ENCODE results near the gene TBCD.

The TBCD gene

GRCh38 chr17:82870541-82870940, 118.7 kb downstream of the TBCD start:
- no peak for FAIRE-seq
- no peak for DNase-seq (ENCODE audit: insufficient read length, low spot score)
- TF ChIP-seq, protein P1, sequence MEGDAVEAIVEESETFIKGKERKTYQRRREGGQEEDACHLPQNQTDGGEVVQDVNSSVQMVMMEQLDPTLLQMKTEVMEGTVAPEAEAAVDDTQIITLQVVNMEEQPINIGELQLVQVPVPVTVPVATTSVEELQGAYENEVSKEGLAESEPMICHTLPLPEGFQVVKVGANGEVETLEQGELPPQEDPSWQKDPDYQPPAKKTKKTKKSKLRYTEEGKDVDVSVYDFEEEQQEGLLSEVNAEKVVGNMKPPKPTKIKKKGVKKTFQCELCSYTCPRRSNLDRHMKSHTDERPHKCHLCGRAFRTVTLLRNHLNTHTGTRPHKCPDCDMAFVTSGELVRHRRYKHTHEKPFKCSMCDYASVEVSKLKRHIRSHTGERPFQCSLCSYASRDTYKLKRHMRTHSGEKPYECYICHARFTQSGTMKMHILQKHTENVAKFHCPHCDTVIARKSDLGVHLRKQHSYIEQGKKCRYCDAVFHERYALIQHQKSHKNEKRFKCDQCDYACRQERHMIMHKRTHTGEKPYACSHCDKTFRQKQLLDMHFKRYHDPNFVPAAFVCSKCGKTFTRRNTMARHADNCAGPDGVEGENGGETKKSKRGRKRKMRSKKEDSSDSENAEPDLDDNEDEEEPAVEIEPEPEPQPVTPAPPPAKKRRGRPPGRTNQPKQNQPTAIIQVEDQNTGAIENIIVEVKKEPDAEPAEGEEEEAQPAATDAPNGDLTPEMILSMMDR (IDR thresholded peaks at IDR 0.05; ENCODE audit: insufficient read depth, missing control alignments): no peak

DNA sequence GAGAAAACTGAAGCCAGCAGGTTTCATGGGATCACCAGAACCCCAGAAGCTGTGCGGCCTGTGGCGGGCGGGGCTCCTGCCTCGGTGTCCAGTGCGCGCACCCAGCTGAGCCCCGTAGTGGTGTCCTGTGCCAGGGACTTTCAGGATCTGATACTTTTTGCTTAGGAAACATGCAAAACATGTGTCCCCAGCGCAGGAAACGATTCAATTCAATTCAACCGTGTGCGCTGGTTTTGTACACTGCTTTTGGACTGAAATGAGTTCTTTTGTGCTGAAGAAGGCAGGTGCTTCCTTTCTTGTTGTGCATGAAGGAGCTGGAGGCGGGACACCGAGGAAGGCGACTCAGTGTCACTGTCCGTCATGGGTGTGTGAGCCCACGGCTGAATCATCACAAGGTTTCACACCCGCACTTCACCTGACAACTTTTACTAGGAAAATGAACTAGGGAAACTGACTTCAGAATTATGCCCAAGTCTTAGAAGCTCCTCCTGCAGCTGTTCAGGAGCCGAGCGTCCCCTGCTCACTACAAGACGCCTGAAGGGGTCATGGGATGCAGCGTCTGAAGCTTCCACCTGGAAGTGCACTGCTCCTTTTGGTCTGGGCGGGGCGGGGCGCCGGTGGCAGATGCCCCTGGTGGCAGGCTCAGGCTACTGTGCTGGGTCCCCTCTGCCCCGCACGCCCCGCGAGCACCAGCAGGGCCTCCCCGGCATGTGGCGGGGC, 119.4 kb downstream of the TBCD start:
- no peak for DNase-seq (ENCODE audit: insufficient read length, low spot score)
- TF ChIP-seq, protein P1 (IDR thresholded peaks at IDR 0.05; ENCODE audit: insufficient read depth, missing control alignments): no peak
- FAIRE-seq: no peak

DNA sequence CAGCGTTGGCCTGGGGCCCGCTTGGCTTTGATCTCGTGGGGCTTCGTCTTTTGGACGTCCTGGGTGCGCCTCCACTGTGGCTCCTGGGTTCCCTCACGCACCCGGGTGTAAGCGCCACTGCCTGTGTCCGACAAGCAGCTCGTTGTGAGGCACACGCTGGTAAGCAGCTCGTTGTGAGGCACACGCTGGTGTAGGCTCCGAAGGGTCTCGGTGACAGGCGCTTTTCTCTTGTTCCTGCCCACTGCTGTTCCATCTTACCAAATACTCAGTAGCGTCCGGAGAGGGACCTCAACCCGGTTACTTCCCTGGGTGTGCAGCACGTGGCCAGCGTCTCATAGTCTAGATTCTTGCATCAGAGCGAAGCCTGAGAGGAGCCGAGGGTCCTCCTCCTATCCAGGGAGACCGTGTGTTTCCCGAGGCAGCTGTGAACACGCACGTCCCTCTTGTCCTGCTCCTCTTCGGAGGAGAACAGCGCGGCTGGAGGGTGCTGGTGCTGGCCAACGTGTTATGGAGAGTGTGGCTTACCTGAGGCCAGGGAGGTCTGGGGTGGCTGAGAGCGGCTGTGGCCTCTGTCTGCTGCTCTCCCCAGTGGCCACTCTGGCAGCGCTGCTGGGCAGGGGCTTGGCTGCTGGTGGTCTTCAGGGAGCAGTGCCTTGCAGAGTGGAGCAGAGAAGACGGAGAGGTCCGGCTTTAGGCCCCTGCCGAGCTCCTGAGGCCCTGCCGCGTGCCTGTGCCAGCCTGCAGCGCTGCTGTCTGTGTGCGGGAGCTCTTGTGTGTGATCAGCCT, 120.1 kb downstream of the TBCD start:
- no peak for FAIRE-seq
- TF ChIP-seq, protein P1 (IDR thresholded peaks at IDR 0.05; ENCODE audit: insufficient read depth, missing control alignments): no peak

DNA sequence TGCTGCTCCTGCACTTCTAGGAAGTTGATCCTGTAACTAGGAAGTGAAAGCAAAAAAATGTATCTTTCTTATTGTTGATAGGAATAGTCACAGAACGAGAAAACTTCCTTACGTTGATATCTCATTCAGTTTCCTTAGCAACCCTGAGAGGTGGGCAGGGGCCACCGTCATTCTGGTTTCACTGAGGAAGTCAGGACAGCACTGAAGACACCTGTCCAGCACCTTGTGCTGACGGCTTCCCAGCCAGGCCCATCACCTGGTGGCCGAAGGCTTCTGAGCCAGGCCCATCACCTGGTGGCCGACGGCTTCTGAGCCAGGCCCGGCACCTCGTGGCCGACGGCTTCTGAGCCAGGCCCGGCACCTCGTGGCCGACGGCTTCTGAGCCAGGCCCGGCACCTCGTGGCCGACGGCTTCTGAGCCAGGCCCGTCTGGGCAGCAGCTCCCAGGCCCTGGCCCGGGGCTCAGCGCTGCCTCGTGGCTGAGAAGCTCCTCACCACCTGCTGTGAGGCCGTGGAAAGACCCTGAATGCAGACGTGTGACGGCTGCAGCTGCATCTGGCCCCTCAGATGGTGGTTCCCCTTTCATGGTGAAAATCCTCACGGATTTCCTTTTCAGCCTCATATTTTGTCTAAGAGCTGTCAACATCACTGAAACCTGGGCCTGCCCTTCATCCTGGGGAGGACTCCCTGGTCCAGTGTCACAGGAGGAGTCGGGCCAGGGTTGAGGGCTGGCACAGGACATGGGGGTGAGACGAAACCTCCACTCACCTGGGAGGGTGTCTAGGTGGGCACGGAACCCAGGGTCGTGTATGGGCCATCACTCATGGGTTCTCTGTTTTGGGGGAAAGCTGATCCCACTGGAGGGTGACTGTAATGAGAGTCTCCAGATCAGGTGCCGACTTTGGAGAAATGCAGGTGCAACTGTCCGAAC, 121.0 kb downstream of the TBCD start:
- FAIRE-seq: no peak
- TF ChIP-seq, protein P1 (IDR thresholded peaks at IDR 0.05; ENCODE audit: insufficient read depth, missing control alignments): no peak
- no peak for DNase-seq (ENCODE audit: insufficient read length, low spot score)

More for the DNA sequence above, 120.1 kb downstream of the TBCD start:
- no peak for DNase-seq (ENCODE audit: insufficient read length, low spot score)

GRCh38 chr17:82873521-82873920, 121.7 kb downstream of the TBCD start:
- FAIRE-seq (no peak), DNase-seq (ENCODE audit: insufficient read length, low spot score) (no peak)
- TF ChIP-seq, protein P1 (IDR thresholded peaks at IDR 0.05; ENCODE audit: insufficient read depth, missing control alignments): no peak

DNA sequence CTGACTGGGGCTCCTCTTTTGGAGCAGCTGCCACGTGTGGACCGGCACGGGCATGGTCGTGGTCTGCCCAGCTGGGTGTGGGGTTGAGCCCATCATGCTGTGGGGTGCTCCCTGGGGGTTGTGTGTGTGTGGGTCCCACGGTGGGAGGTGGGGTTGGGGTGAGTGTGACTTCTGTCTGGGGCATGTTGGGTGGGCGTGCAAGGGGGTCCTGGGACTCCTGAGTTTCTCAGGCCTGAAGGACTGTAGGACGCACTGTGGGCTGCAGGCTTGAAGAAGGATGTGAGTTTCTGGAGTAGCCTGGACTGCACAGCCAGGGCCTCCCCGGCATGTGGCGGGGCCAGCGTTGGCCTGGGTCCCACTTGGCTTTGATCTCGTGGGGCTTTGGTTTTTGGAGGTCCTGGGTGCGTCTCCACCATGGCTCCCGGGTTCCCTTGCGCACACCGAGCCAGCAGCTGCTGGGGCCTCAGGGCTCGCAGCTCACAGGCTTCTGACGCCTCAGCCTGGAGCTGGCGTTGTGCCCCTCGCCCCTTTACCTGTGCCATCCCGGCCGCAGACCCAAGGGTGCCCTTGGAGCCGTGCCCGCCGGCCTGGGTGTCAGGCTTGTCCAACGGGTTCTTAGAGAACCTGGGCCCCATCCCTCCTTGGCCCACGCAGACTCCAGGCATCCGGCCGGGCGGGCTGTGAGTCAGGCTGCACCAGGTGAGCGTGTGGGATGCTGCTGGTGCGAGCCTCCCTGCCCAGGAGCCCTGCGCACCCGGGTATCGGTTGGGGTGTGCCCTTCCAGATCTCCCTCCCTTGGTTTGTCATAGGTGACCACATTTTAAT, 122.4 kb downstream of the TBCD start:
- DNase-seq (ENCODE audit: insufficient read length, low spot score) (no peak), FAIRE-seq (no peak)
- TF ChIP-seq, protein P1 (IDR thresholded peaks at IDR 0.05; ENCODE audit: insufficient read depth, missing control alignments): no peak

All from D721Med (cell line).